Measurements from ENCODE around the gene ORC6. TPM values are rescaled to one million over a fixed set of nuclear protein-coding genes. Genes with fewer than 3 reads are reported as not detected.

The ORC6 gene
- total RNA-seq, 8 experiments from 2014 or later = 2.8 to 39.8 (median 5.9) TPM

DNA sequence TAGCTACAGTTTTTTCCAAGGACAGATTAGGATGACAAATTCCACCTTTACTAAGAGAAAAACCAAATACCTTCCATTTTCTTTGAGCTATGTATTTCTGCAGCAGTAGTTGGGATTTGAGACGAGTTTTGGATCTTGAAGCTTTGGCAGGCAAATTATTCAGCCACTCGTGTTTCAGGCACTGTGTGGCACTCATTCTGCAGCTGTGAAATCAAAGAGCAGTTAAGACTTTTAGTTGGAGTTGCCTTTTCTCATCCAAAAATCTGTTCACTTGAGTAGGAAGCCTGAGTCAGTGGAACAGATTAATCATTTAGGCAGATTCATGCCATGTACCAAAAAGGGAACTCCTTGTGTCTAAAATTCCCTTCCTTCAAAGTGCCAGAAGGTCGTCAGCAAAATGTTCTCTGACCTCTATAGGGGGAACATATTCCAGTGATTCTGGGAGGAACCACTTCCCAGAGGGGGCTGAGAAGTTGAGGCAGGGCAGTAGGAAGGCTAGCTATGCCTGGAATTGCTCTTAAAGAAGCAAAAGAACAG is 20.1 kb downstream of the ORC6 start:
- Histone ChIP-seq H3K27ac (no peak overlapping the region), H3K4me1 (replicated peaks in 1 of 2) (no peaks in the 10 kb centered on the region), H3K4me3 (no peak overlapping the region)
- WGBS, 10 experiments = 5 to 59% (median 35%) methylated on average over 2 to 3 of the region's 3 CpGs; no CpG with 5 or more reads in 3 of the 10 experiments
- no peak for ATAC-seq (replicated peaks in 6 of 8)
- in situ Hi-C loops (cut with MboI; ENCODE audit: low pct_unique_long_range_greater_than_20kb in 2 of 9, low sequenced_read_pairs in 9 of 9, unreplicated experiment in 9 of 9) = no loop called here

- no peak for ATAC-seq (replicated peaks in 6 of 8)
Measured at GRCh38 chr16:46711106-46712058, 21.9 kb downstream of the ORC6 start.

GRCh38 chr16:46712911-46713310 is 23.5 kb downstream of the ORC6 start:
- H3K4me1 ChIP-seq (replicated peaks in 1 of 2) = no peaks in the 10 kb centered on the region
- ATAC-seq (replicated peaks in 6 of 8) = no peak
- 50 to 100% (median 67%) methylated on average over 1 to 3 of the region's 3 CpGs; no CpG with 5 or more reads in 3 of the 10 experiments for WGBS, 10 experiments
- H3K27ac ChIP-seq = no peak overlapping the region
- in situ Hi-C loops (cut with MboI; ENCODE audit: low pct_unique_long_range_greater_than_20kb in 2 of 9, low sequenced_read_pairs in 9 of 9, unreplicated experiment in 9 of 9) = no loop called here
- no peak overlapping the region for H3K4me3 ChIP-seq

More at GRCh38 chr16:46711106-46712058, 21.9 kb downstream of the ORC6 start:
- no peak overlapping the region for H3K4me3 ChIP-seq
- in situ Hi-C loops (cut with MboI; ENCODE audit: low pct_unique_long_range_greater_than_20kb in 2 of 9, low sequenced_read_pairs in 9 of 9, unreplicated experiment in 9 of 9) = no loop called here
- WGBS, 10 experiments = 72 to 100% (median 82%) methylated on average over 1 to 8 of the region's 10 CpGs
- H3K27ac ChIP-seq = no peak overlapping the region
- no peaks in the 10 kb centered on the region for H3K4me1 ChIP-seq (replicated peaks in 1 of 2)

- Histone ChIP-seq H3K27ac (no peak overlapping the region), H3K4me3 (no peak overlapping the region), H3K4me1 (replicated peaks in 1 of 2) (no peaks in the 10 kb centered on the region)
- whole genome bisulfite sequencing, 10 experiments = 56 to 100% (median 83%) methylated on average over 1 to 3 of the region's 3 CpGs; no CpG with 5 or more reads in 3 of the 10 experiments
- ATAC-seq (replicated peaks in 6 of 8) = no peak
- in situ Hi-C loops (cut with MboI; ENCODE audit: low pct_unique_long_range_greater_than_20kb in 2 of 9, low sequenced_read_pairs in 9 of 9, unreplicated experiment in 9 of 9) = no loop called here
Measured at GRCh38 chr16:46713634-46714033, 24.2 kb downstream of the ORC6 start.

- WGBS, 10 experiments = 40 to 90% (median 83%) methylated on average over 1 to 6 of the region's 7 CpGs; no CpG with 5 or more reads in 1 of the 10 experiments
- in situ Hi-C loops (cut with MboI; ENCODE audit: low pct_unique_long_range_greater_than_20kb in 2 of 9, low sequenced_read_pairs in 9 of 9, unreplicated experiment in 9 of 9) = no loop called here
- H3K4me1 ChIP-seq (replicated peaks in 1 of 2) = no peaks in the 10 kb centered on the region
- no peak overlapping the region for H3K4me3 ChIP-seq
- H3K27ac ChIP-seq = no peak overlapping the region
- ATAC-seq (replicated peaks in 6 of 8) = no peak
Measured at GRCh38 chr16:46714797-46715591, 25.5 kb downstream of the ORC6 start.

- H3K4me1 ChIP-seq (replicated peaks in 1 of 2) = no peaks in the 10 kb centered on the region
- no peak overlapping the region for H3K27ac ChIP-seq
- ATAC-seq (replicated peaks in 6 of 8) = no peak
- WGBS, 10 experiments = 6 to 96% (median 47%) methylated on average over 1 to 5 of the region's 6 CpGs; no CpG with 5 or more reads in 6 of the 10 experiments
- H3K4me3 ChIP-seq = no peak overlapping the region
- in situ Hi-C loops (cut with MboI; ENCODE audit: low pct_unique_long_range_greater_than_20kb in 2 of 9, low sequenced_read_pairs in 9 of 9, unreplicated experiment in 9 of 9) = no loop called here
Measured at GRCh38 chr16:46715769-46716305, 26.4 kb downstream of the ORC6 start.

- no peak for ATAC-seq (replicated peaks in 6 of 8)
- Histone ChIP-seq H3K4me1 (replicated peaks in 1 of 2) (no peaks in the 10 kb centered on the region), H3K4me3 (no peak overlapping the region), H3K27ac (no peak overlapping the region)
- in situ Hi-C loops (cut with MboI; ENCODE audit: low pct_unique_long_range_greater_than_20kb in 2 of 9, low sequenced_read_pairs in 9 of 9, unreplicated experiment in 9 of 9) = no loop called here
- WGBS, 10 experiments = 0 to 84% (median 60%) methylated on average over 1 to 2 of the region's 2 CpGs; no CpG with 5 or more reads in 3 of the 10 experiments
Measured at GRCh38 chr16:46717692-46718091, 28.2 kb downstream of the ORC6 start.

DNA sequence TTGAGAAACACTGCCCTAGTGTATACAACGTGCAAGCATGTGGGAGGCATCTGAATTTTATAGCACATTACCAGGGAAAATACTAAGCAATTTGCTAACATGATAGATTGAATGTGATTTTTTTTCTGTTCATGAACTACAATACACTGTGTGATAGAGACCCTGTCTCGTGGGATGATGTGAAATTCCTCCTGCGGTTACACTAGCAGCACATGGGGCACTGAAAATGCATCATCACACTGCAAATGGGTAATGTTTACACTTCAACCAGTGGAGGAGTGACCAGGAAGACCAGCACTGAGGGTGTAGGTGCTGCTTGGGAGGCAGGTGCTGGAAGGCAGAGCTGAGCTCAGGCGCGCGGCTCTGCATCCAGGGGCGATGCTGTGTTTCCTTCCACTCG is 28.8 kb downstream of the ORC6 start:
- WGBS, 10 experiments = 0 to 90% (median 75%) methylated on average over 1 to 8 of the region's 8 CpGs; no CpG with 5 or more reads in 1 of the 10 experiments
- in situ Hi-C loops (cut with MboI; ENCODE audit: low pct_unique_long_range_greater_than_20kb in 2 of 9, low sequenced_read_pairs in 9 of 9, unreplicated experiment in 9 of 9) = no loop called here
- Histone ChIP-seq H3K27ac (no peak overlapping the region), H3K4me3 (no peak overlapping the region), H3K4me1 (replicated peaks in 1 of 2) (no peaks in the 10 kb centered on the region)
- peak in 1 of 8 experiments; percentile 72 for ATAC-seq (replicated peaks in 6 of 8)

DNA sequence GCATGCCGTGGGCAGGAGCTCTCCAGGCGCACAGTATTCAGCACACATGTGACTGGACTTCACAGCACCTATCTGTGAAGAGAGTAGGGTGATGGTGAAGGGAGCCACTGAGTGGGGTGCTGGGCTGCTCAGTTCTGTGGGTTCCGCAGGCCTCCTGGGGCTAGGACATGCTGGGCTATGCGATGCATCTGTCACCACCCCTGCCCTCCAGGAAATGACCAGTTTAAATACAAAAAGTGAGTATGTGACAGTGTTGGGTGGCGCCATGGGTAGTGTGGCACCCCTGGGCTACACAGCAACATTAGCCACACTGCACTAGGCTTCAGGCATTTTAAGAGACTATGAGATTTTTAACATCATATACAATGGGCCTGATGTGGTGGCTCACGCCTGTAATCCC is 30.1 kb downstream of the ORC6 start:
- Histone ChIP-seq H3K4me1 (replicated peaks in 1 of 2) (no peaks in the 10 kb centered on the region), H3K4me3 (no peak overlapping the region), H3K27ac (no peak overlapping the region)
- WGBS, 10 experiments = 81 to 100% (median 91%) methylated on average over 1 to 4 of the region's 6 CpGs; no CpG with 5 or more reads in 4 of the 10 experiments
- in situ Hi-C loops (cut with MboI; ENCODE audit: low pct_unique_long_range_greater_than_20kb in 2 of 9, low sequenced_read_pairs in 9 of 9, unreplicated experiment in 9 of 9) = no loop called here
- ATAC-seq (replicated peaks in 6 of 8) = no peak

GRCh38 chr16:46720619-46721018 is 31.2 kb downstream of the ORC6 start:
- Histone ChIP-seq H3K4me3 (no peak overlapping the region), H3K27ac (no peak overlapping the region), H3K4me1 (replicated peaks in 1 of 2) (no peaks in the 10 kb centered on the region)
- no peak for ATAC-seq (replicated peaks in 6 of 8)
- in situ Hi-C loops (cut with MboI; ENCODE audit: low pct_unique_long_range_greater_than_20kb in 2 of 9, low sequenced_read_pairs in 9 of 9, unreplicated experiment in 9 of 9) = no loop called here
- 0 to 80% (median 60%) methylated on average over 1 to 2 of the region's 2 CpGs; no CpG with 5 or more reads in 4 of the 10 experiments for WGBS, 10 experiments

GRCh38 chr16:46721885-46722284 is 32.4 kb downstream of the ORC6 start:
- no peaks in the 10 kb centered on the region for H3K4me1 ChIP-seq (replicated peaks in 1 of 2)
- in situ Hi-C loops (cut with MboI; ENCODE audit: low pct_unique_long_range_greater_than_20kb in 2 of 9, low sequenced_read_pairs in 9 of 9, unreplicated experiment in 9 of 9) = no loop called here
- WGBS, 10 experiments = 20 to 100% (median 69%) methylated on average over 1 to 3 of the region's 4 CpGs; no CpG with 5 or more reads in 5 of the 10 experiments
- no peak for ATAC-seq (replicated peaks in 6 of 8)
- H3K27ac ChIP-seq = no peak overlapping the region
- H3K4me3 ChIP-seq = no peak overlapping the region

DNA sequence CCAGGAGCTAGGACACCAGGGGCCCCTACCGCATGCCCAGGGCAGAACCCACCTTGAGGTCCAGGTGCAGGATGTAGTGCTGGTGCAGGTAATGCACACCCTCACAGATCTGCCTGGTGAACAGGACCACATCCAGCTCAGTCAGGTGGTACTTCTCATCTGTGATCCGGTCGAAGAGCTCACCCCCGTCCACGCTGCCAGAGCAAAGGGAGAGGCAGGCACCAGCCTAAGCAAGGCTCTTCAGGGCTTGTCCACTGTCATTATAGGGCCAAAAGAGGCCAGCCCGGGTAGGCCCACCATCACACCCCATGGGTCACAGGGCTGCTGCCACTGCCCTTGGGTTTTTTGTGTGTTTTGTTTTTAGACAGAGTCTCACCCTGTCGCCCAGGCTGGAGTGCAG is 37.7 kb downstream of the ORC6 start:
- Histone ChIP-seq H3K4me1 (replicated peaks in 1 of 2) (no peaks in the 10 kb centered on the region), H3K4me3 (no peak overlapping the region), H3K27ac (no peak overlapping the region)
- in situ Hi-C loops (cut with MboI; ENCODE audit: low pct_unique_long_range_greater_than_20kb in 2 of 9, low sequenced_read_pairs in 9 of 9, unreplicated experiment in 9 of 9) = no loop called here
- 70 to 100% (median 100%) methylated on average over 1 to 2 of the region's 7 CpGs; no CpG with 5 or more reads in 3 of the 10 experiments for WGBS, 10 experiments
- ATAC-seq (replicated peaks in 6 of 8) = no peak

Data from motor neuron (in vitro differentiated cells).